HCT116 (cell line): ENCODE measurements around the gene AFTPH. TPM values are rescaled to one million over a fixed set of nuclear protein-coding genes. Genes with fewer than 3 reads are reported as not detected.

ENCODE experiments used
- ATAC-seq: fragments of 200-7000 bp; cut with Tn5 transposase; 2 replicates; pipeline ENCODE4 v1.9.1; 2020; ENCODE audit warnings: mild to moderate bottlenecking, moderate library complexity
- BruUV-seq: library from RNA; stranded (reverse); fragments of 400-500 nt; replicated peaks from 2 replicates; lab custom pipeline; 2021; lab: Mats Ljungman, UMichigan
- CTCF ChIA-PET: fragments of 300-600 bp; sonication (Branson Sonifier 250); formaldehyde crosslinking; loops from one replicate; lab custom pipeline; 2021; ENCODE audit warnings: antibody characterized with exemption; lab: Charles Lee
- POLR2A ChIA-PET: fragments of 300-600, 350-600 bp; sonication (Branson Sonifier 250); formaldehyde crosslinking; loops from one replicate; lab custom pipeline; 2021; ENCODE audit warnings: antibody characterized with exemption; lab: Charles Lee
- RAD21 ChIA-PET, 2 experiments: fragments of 300-600 bp; sonication (Branson Sonifier 250); formaldehyde crosslinking; loops; one replicate each; lab custom pipeline; 2023; ENCODE audit warnings: low total read pairs in 2 of 2; ENCODE audit not compliant: uncharacterized antibody in 2 of 2, unreplicated experiment in 2 of 2, low non-redundant PET in 1 of 2; lab: Charles Lee
- DNase-seq: peaks from one replicate; pipeline ENCODE4 v3.0.0-alpha.2; 2010; ENCODE audit warnings: low read depth, low spot score
- H2AFZ ChIP-seq: fragments of 200-600 bp; shearing (Covaris generic), sonication (generic); 2 replicates; pipeline ENCODE4 v1.6.1; 2017; ENCODE audit warnings: low read depth, mixed run types, mixed read lengths, antibody characterized with exemption, low read length; ENCODE audit not compliant: poor library complexity, severe bottlenecking
- H3K27ac ChIP-seq: 2 replicates; pipeline ENCODE4 v1.5.1; 2012; ENCODE audit warnings: low read depth, low read length
- H3K27me3 ChIP-seq: fragments of 200-600 bp; sonication (generic); 2 replicates; pipeline ENCODE4 v1.6.1; 2016; ENCODE audit warnings: mixed run types, low read length, mixed read lengths; ENCODE audit not compliant: insufficient read depth
- H3K36me3 ChIP-seq, 2 experiments: fragments of 200-500 bp in 1 of 2; fragments of 200-600 bp in 1 of 2; sonication (Bioruptor generic) in 1 of 2; sonication (generic) in 1 of 2; 2 replicates each; pipeline versions ENCODE4 v1.5.1 to v1.6.1; 2014 to 2016; ENCODE audit warnings: low read length in 2 of 2, inconsistent platforms in 1 of 2, mixed read lengths in 1 of 2, mixed run types in 1 of 2; ENCODE audit not compliant: insufficient read depth in 2 of 2, control insufficient read depth in 1 of 2
- H3K4me1 ChIP-seq, 2 experiments: fragments of 200-600 bp in 1 of 2; sonication (generic) in 1 of 2; 2 replicates each; pipeline versions ENCODE4 v1.5.1 to v1.6.1; 2012 to 2017; ENCODE audit warnings: low read length in 2 of 2, inconsistent platforms in 1 of 2, mild to moderate bottlenecking in 1 of 2, mixed read lengths in 1 of 2, mixed run types in 1 of 2, moderate library complexity in 1 of 2; ENCODE audit not compliant: insufficient read depth in 2 of 2, control insufficient read depth in 1 of 2
- H3K4me2 ChIP-seq: fragments of 200-600 bp; sonication (generic); 2 replicates; pipeline ENCODE4 v1.6.1; 2017; ENCODE audit warnings: mixed run types, low read length, mixed read lengths
- H3K4me3 ChIP-seq, 2 experiments: fragments of 200-600 bp in 1 of 2; sonication (generic) in 1 of 2; replicated peaks in 1 of 2; 2 replicates each; pipeline ENCODE4 v1.5.1; 2011 to 2016; ENCODE audit warnings: low read length in 2 of 2, control low read depth in 1 of 2, low read depth in 1 of 2, mild to moderate bottlenecking in 1 of 2, mixed read lengths in 1 of 2, mixed run types in 1 of 2
- H3K79me2 ChIP-seq: fragments of 200-600 bp; sonication (generic); 2 replicates; pipeline ENCODE4 v1.6.1; 2017; ENCODE audit warnings: mild to moderate bottlenecking, mixed run types, low read length, moderate library complexity, mixed read lengths; ENCODE audit not compliant: insufficient read depth
- H3K9ac ChIP-seq: fragments of 200-600 bp; sonication (generic); 2 replicates; pipeline ENCODE4 v1.6.1; 2016; ENCODE audit warnings: low read length, mixed read lengths
- H3K9me2 ChIP-seq: fragments of 200-600 bp; sonication (generic), shearing (Covaris generic); 2 replicates; pipeline ENCODE4 v1.6.1; 2017; ENCODE audit warnings: mixed run types, mild to moderate bottlenecking, moderate library complexity; ENCODE audit not compliant: insufficient read depth
- H3K9me3 ChIP-seq, 2 experiments: fragments of 200-500 bp in 1 of 2; fragments of 200-600 bp in 1 of 2; sonication (Bioruptor generic) in 1 of 2; sonication (generic) in 1 of 2; 2 replicates each; pipeline ENCODE4 v1.6.1; 2014 to 2017; ENCODE audit warnings: low read length in 2 of 2, mixed read lengths in 2 of 2, inconsistent platforms in 1 of 2, low read depth in 1 of 2, mild to moderate bottlenecking in 1 of 2, mixed run types in 1 of 2, moderate library complexity in 1 of 2; ENCODE audit not compliant: control insufficient read depth in 1 of 2, insufficient read depth in 1 of 2
- H4K20me1 ChIP-seq: fragments of 200-600 bp; sonication (generic), shearing (Covaris generic); 2 replicates; pipeline ENCODE4 v1.6.1; 2017; ENCODE audit warnings: mixed run types, mild to moderate bottlenecking, moderate library complexity; ENCODE audit not compliant: insufficient read depth
- CBX3 ChIP-seq: IDR thresholded peaks from 2 replicates; pipeline ENCODE4 v1.6.1; 2012; ENCODE audit warnings: low read depth
- CEBPB ChIP-seq: IDR thresholded peaks from 2 replicates; pipeline ENCODE4 v1.6.1; 2012; ENCODE audit warnings: low read depth
- ELF1 ChIP-seq: IDR thresholded peaks from 2 replicates; pipeline ENCODE4 v1.6.1; 2012; ENCODE audit warnings: low read depth, borderline replicate concordance
- EZH2 ChIP-seq: fragments of 200-600 bp; sonication (generic); IDR thresholded peaks from 2 replicates; pipeline ENCODE4 v1.6.1; 2017; ENCODE audit warnings: antibody characterized with exemption, mixed run types
- FOSL1 ChIP-seq: IDR thresholded peaks from 2 replicates; pipeline ENCODE4 v1.6.1; 2012; ENCODE audit warnings: low read depth
- JUND ChIP-seq: IDR thresholded peaks from 2 replicates; pipeline ENCODE4 v1.6.1; 2012
- POLR2A ChIP-seq: IDR thresholded peaks from 2 replicates; pipeline ENCODE4 v1.7.0; 2011; ENCODE audit warnings: borderline replicate concordance; ENCODE audit not compliant: insufficient read depth, insufficient read length; ENCODE audit errors: extremely low read depth
- SIN3A ChIP-seq: IDR thresholded peaks from 2 replicates; pipeline ENCODE4 v1.6.1; 2012; ENCODE audit warnings: low read depth
- SP1 ChIP-seq: IDR thresholded peaks from 2 replicates; pipeline ENCODE4 v1.6.1; 2012; ENCODE audit warnings: low read depth
- SRF ChIP-seq: IDR thresholded peaks from 2 replicates; pipeline ENCODE4 v1.6.1; 2012; ENCODE audit warnings: low read depth
- ZBTB33 ChIP-seq: IDR thresholded peaks from 2 replicates; pipeline ENCODE4 v1.6.1; 2011; ENCODE audit warnings: mild to moderate bottlenecking, low read length, moderate library complexity; ENCODE audit not compliant: insufficient replicate concordance; ENCODE audit errors: extremely low read depth
- ZFX ChIP-seq: fragments of 450-650 bp; IDR thresholded peaks from 2 replicates; pipeline ENCODE4 v1.6.1; 2017
- ZNF274 ChIP-seq: fragments of 200-500 bp; sonication (Bioruptor generic); IDR thresholded peaks from 2 replicates; pipeline ENCODE4 v1.6.1; 2014; ENCODE audit warnings: mild to moderate bottlenecking, low read depth, low read length, inconsistent platforms
- intact Hi-C: fragments of 100-400 bp; cut with micrococcal nuclease; formaldehyde crosslinking; loops from 2 replicates; pipeline ENCODE4 v1.10.0; 2022
- total RNA-seq: library from RNA; stranded (reverse); gene quantifications from one replicate; pipeline ENCODE4 v1.2.1, GENCODE V29; 2021; ENCODE audit not compliant: unreplicated experiment
- TF ChIP-seq, protein P1 (sequence below): IDR thresholded peaks from 2 replicates; pipeline ENCODE4 v1.6.1; 2012
- TF ChIP-seq, protein P2 (sequence below), 3 experiments: fragments of 200-600 bp in 1 of 3; sonication (generic) in 1 of 3; IDR thresholded peaks in 2 of 3; conservative IDR thresholded peaks in 1 of 3; 2 replicates each; pipeline ENCODE4 v1.5.1; 2012 to 2017; ENCODE audit warnings: low read depth in 2 of 3, low read length in 2 of 3, antibody characterized with exemption in 1 of 3, borderline replicate concordance in 1 of 3, control low read depth in 1 of 3, mild to moderate bottlenecking in 1 of 3, mixed read lengths in 1 of 3, mixed run types in 1 of 3, moderate library complexity in 1 of 3; ENCODE audit not compliant: insufficient read depth in 1 of 3

Gene AFTPH
- total RNA-seq, 1 experiment from 2014 or later, result 23.6 TPM

DNA sequence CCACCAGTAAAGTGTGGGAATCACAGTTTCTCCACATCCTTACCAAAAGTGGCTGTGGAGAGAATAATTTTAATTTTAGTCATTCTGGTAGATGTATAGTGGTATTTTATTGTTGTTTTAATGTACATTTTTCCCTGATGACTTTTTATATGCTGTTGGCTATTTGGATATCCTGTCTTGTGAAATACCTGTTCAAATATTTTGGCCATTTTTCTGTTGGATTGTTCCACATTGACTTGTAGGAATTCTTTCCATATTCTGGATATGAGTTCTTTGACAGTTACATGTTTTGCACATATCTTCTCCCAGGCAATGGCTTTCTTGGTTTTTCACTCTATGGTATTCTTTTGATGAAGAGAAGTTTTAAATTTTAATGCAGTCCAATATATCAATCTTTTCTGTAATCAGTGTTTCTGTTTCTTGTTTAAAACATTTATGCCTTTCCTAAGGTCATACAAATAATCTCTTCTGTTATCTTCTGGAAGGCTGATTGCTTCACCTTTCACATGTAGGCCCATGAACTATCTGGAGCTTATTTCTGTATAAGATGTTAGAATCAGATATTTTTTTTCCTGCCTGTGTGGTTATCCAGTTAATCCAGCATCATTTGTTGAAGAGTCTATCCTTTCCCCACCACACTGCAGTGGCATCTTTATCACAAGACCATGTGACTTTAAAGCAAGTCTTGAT, 19.0 kb downstream of the AFTPH start:
- no peak overlapping the region for H3K4me2 ChIP-seq
- H4K20me1 ChIP-seq, result 0 out of 2 replicates have a peak, but pooled peaks cover 4% of the 10 kb centered on the region
- no peak overlapping the region for H3K9ac ChIP-seq
- no peaks in the 10 kb centered on the region for H3K9me2 ChIP-seq
- BruUV-seq, result no TSS peak
- H3K79me2 ChIP-seq, result peaks cover 67% of the 10 kb centered on the region
- H3K36me3 ChIP-seq, result no peaks in the 10 kb centered on the region
- H2AFZ ChIP-seq, result no peak overlapping the region
- ChIA-PET POLR2A (interaction anchor here (0.6 kb wide), 1 partner anchor 1447 kb away, joined by 3 read pairs; no protein-coding TSS in a partner anchor), CTCF (interaction anchor here (1.6 kb wide), 1 partner anchor 20 kb away, joined by 4 read pairs; no protein-coding TSS in a partner anchor), RAD21 (no interaction called here)
- DNase-seq, result no peak
- H3K27me3 ChIP-seq, result no peaks in the 10 kb centered on the region
- intact Hi-C loops, result no loop called here
- no peaks in the 10 kb centered on the region for H3K4me1 ChIP-seq
- H3K4me3 ChIP-seq, result no peak overlapping the region
- H3K27ac ChIP-seq, result no peak overlapping the region
- H3K9me3 ChIP-seq, result no peaks in the 10 kb centered on the region
- ATAC-seq, result no peak
- TF ChIP-seq FOSL1, result no peak
- TF ChIP-seq ELF1, result no peak
- TF ChIP-seq EZH2, result no peak
- TF ChIP-seq, protein P1, sequence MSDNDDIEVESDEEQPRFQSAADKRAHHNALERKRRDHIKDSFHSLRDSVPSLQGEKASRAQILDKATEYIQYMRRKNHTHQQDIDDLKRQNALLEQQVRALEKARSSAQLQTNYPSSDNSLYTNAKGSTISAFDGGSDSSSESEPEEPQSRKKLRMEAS, result no peak
- no peak for TF ChIP-seq POLR2A
- TF ChIP-seq CBX3, result no peak
- no peak for TF ChIP-seq SP1
- TF ChIP-seq SRF, result no peak
- no peak for TF ChIP-seq ZFX
- no peak for TF ChIP-seq SIN3A
- TF ChIP-seq, protein P2, sequence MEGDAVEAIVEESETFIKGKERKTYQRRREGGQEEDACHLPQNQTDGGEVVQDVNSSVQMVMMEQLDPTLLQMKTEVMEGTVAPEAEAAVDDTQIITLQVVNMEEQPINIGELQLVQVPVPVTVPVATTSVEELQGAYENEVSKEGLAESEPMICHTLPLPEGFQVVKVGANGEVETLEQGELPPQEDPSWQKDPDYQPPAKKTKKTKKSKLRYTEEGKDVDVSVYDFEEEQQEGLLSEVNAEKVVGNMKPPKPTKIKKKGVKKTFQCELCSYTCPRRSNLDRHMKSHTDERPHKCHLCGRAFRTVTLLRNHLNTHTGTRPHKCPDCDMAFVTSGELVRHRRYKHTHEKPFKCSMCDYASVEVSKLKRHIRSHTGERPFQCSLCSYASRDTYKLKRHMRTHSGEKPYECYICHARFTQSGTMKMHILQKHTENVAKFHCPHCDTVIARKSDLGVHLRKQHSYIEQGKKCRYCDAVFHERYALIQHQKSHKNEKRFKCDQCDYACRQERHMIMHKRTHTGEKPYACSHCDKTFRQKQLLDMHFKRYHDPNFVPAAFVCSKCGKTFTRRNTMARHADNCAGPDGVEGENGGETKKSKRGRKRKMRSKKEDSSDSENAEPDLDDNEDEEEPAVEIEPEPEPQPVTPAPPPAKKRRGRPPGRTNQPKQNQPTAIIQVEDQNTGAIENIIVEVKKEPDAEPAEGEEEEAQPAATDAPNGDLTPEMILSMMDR (IDR thresholded peaks at IDR 0.05 in 2 of 3, conservative IDR thresholded peaks at IDR 0.05 in 1 of 3; ENCODE audit: borderline replicate concordance in 1 of 3, insufficient read depth in 1 of 3, low read depth in 2 of 3, low read length in 2 of 3), result no peak
- no peak for TF ChIP-seq ZBTB33
- no peak for TF ChIP-seq ZNF274
- TF ChIP-seq CEBPB, result no peak
- no peak for TF ChIP-seq JUND
